ENCODE measurements around the gene TP53BP2.
A peak's percentile ranks its signal among the peaks of the same experiment; 100 is the strongest.

The TP53BP2 gene

DNA sequence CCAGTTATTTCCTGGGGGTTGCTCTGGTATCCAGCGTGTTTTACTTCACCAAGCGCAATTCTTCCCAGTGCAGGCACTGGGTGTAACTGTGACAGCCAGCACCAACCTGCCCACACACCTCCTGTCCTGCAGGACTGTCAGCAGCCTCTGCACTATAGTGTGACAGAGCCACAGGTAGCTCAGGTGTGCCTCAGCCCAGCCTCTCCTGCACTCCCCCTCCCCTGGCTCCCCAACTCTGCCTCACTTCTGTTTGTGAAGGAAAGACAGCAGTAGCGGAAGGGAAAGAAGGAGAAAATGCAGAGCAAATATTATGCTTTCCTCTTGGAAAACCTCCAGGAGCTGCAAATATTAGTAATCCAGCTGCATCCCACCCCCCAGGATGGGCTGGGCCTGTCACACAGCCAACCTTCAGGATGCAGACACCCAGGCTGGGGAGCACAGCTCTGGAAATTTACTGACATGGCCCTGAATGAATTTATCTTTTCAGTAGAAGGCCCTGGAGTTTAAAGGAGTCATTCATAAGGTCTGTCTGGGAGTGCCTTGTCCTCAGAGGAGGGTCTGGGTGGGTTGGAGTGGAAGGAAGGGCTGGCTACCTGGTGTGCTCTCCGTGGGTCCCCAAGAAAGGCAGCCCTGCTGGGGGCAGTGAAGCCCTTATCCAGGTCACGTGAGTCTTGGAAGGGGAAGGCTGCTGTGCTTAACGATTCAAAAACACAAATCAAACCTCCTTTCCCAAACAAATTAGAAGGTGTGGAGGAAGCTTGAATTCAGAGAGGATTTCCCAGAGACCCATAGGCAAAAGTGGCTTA is 112.6 kb downstream of the TP53BP2 start:
- TF ChIP-seq, protein P1, sequence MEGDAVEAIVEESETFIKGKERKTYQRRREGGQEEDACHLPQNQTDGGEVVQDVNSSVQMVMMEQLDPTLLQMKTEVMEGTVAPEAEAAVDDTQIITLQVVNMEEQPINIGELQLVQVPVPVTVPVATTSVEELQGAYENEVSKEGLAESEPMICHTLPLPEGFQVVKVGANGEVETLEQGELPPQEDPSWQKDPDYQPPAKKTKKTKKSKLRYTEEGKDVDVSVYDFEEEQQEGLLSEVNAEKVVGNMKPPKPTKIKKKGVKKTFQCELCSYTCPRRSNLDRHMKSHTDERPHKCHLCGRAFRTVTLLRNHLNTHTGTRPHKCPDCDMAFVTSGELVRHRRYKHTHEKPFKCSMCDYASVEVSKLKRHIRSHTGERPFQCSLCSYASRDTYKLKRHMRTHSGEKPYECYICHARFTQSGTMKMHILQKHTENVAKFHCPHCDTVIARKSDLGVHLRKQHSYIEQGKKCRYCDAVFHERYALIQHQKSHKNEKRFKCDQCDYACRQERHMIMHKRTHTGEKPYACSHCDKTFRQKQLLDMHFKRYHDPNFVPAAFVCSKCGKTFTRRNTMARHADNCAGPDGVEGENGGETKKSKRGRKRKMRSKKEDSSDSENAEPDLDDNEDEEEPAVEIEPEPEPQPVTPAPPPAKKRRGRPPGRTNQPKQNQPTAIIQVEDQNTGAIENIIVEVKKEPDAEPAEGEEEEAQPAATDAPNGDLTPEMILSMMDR (IDR thresholded peaks at IDR 0.05; ENCODE audit: low read depth, low read length) = no peak
- no peak overlapping the region for H3K4me3 ChIP-seq (replicated peaks in 1 of 2; ENCODE audit: low read depth in 2 of 2, low read length in 2 of 2)

DNA sequence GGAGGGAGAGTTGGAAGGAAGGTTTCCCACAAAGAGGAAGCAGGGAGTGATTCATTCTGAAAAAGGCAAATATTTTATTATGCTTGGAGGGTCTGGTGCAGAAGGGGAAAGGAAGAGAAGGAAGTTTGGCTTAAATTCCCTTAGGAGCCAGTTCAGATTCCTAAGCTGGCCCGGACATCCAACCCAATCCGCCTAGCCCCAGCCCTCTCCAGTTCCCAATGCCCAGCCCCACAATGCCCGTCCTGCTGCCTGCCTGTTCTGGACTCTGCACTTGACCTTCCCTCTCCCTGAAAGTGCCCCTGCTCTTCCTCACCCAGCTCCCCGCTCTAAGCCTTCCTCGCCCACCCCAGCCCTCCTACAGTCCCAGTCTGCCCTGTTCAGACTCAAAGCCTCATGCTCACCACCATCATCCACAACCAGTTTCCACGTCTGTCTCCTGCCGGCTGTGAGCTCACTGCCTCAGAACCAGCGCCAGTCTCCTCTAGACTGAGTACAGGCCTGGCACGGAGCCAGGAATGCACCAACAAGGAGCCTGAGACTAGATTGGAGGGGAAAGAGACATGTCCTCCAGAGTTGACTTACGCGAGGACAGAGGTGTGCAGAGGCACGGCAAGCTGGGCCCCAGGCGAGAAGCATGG is 114.5 kb downstream of the TP53BP2 start:
- DNase-seq (ENCODE audit: low read depth in 2 of 2) = peak; percentile 86
- TF ChIP-seq, protein P1 (IDR thresholded peaks at IDR 0.05; ENCODE audit: low read depth, low read length) = no peak
- peak overlapping the region in 1 of 2 donors; percentile 24 for H3K4me3 ChIP-seq (replicated peaks in 1 of 2; ENCODE audit: low read depth in 2 of 2, low read length in 2 of 2)

More for the DNA sequence above, 112.6 kb downstream of the TP53BP2 start:
- peak; percentile 51 to 61 for DNase-seq (ENCODE audit: low read depth in 2 of 2)

DNA sequence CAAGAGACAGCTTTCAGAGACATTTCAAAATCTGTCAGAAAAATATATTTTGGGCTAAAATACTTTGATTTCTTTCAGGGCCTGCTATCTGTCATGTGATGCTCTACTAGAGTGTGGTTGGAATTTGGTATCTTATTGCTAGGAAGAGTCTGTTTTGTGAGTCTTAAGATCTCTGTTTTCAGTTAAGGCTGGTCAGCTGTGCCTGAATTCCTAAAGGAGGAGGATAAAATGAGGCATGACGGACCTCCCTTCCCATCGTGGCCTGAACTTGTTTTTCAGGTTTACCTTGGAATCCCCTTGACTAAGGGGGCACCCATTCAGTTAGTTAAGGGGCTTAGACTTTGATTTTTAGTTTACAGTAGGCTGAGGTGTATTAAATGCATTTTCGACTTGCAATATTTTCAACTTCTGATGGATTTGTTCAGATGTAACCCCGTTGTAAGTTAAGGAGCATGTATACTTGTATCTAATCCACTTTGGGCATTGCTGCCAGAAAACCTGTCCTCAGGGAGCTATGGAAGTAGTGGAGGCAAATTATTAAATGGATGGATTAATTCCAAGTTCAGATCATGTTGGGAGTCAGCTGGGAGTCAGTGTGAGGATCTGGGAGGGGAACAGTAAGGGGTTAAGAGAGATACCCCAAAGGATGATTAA is 115.1 kb downstream of the TP53BP2 start:
- DNase-seq (ENCODE audit: low read depth in 2 of 2) = no peak
- no peak overlapping the region for H3K4me3 ChIP-seq (replicated peaks in 1 of 2; ENCODE audit: low read depth in 2 of 2, low read length in 2 of 2)
- TF ChIP-seq, protein P1 (IDR thresholded peaks at IDR 0.05; ENCODE audit: low read depth, low read length) = no peak

DNA sequence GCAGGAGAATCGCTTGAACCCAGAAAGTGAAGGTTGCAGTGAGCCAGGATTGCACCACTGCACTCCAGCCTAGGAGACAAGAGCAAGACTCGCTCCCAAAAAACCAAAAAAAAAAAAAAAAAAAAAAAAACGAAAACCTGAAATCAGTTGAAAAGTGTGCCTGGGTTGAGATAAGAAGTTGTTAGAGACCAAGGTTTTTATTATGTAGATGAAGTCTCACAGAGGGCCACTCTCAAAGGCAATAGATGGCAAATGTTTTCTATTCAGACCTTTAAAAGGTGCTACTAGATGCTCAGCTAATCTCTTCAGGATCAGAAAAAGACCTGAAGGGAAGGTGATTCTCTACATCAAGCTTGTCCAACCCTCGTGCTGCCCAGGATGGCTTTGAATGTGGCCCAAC is 115.8 kb downstream of the TP53BP2 start:
- DNase-seq (ENCODE audit: low read depth in 2 of 2) = no peak
- no peak overlapping the region for H3K4me3 ChIP-seq (replicated peaks in 1 of 2; ENCODE audit: low read depth in 2 of 2, low read length in 2 of 2)
- TF ChIP-seq, protein P1 (IDR thresholded peaks at IDR 0.05; ENCODE audit: low read depth, low read length) = no peak
